NCI-H774 (cell line): ENCODE measurements around the gene UBAC2.

Experiments used
- DNase-seq: peaks from one replicate; lab custom pipeline; 2025; lab: John Stamatoyannopoulos, UW

Gene UBAC2

DNA sequence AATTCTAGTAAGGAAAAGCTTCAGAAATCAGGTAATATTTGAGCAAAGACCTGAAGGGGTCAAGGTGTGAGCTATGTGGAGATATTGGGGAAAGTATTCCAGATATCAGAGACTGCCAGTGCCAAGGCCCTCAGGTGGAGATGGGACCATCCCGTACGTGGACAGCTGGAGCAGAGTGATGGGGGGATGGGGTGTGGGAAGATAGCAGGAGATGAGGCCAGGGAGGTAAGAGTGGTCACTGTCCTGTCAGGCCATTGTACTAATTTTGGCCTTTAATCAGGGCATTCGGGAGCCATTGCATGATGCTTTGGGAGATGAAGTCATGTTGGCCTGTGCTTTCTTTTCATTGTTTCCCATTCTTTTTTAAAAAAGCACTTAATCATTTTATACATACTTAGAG lies 70.6 kb downstream of the UBAC2 start:
- DNase-seq: no peak

GRCh38 chr13:99272481-99272880 lies 71.8 kb downstream of the UBAC2 start:
- DNase-seq: no peak

- no peak for DNase-seq
Measured at GRCh38 chr13:99273128-99273527, 72.5 kb downstream of the UBAC2 start.

GRCh38 chr13:99275093-99275469 lies 74.4 kb downstream of the UBAC2 start:
- no peak for DNase-seq

GRCh38 chr13:99276706-99277105 lies 76.1 kb downstream of the UBAC2 start:
- no peak for DNase-seq

DNA sequence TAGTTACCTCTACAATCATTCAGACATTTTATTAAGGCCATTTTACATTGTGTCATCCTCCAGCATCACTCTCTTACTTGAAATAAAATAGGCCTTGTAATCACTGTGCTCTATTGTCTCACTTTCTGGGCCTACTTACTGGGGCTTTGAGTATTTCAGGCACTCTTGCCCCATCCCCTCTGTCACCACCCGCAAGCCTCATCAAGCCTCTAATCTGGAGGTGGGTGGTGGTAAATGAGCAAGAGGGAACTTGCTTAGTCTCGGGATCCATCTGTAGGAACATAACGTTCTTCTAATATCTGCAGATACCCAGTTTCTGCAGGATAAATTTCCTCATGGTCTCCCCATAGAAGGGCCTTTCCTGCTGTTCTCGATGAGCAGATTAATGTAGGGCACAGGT lies 77.0 kb downstream of the UBAC2 start:
- DNase-seq: no peak

DNA sequence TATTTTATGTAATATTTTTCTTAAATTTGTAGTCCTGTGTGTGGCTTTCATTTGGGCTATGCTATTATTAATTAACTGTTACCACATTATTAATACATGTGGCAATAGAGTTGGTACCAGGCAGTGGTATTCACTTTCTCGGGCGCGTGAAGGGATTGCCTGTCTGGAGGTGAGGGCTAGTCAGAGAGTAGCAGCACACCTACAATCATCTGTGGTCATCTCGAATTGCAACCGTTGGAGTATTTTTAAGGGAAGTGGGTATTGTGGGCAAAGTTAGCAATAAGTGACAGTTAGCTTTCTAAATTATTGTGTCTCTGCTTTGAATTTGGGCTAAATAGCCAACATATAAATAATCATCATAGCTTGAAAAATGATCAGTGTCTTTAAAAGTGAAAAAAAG lies 77.5 kb downstream of the UBAC2 start:
- no peak for DNase-seq

DNA sequence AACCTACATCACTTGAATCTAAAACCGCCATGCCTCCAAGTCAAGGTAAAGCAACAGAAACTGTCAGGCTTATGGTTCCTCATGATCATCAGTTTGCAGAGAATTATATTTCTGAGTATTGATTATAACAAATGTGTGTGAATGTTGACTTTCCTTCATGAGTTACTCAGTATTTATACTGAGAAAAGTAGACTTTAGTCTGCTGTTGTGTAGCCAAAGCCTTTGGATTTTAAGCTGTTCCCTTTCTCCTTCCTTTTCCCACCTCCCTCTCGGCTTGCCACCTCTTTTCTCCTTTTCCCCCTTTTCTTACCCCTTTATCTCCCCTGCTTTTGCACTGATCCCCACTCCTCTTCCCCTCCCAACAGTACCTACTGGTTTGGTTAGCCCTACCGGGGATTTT lies 78.2 kb downstream of the UBAC2 start:
- no peak for DNase-seq

GRCh38 chr13:99279637-99280036 lies 79.0 kb downstream of the UBAC2 start:
- no peak for DNase-seq

DNA sequence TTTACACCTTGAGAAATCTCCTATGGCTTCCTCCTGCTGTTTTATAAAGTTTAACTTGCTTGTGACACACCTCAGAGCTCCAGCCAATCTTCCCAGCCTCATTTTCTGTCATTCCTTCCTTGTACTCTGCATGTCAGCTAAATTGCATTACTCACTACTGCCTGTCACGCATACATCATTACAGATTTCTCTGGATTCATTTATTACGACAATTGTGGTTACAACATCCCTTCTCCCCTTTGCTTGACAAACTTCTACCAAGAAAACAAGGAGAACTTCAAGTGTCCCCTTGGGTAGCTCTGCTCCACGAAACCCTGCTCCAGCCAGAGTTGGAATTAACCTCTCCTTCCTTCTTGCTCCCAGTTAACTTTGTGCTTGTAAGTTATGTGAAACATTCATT lies 79.5 kb downstream of the UBAC2 start:
- no peak for DNase-seq

DNA sequence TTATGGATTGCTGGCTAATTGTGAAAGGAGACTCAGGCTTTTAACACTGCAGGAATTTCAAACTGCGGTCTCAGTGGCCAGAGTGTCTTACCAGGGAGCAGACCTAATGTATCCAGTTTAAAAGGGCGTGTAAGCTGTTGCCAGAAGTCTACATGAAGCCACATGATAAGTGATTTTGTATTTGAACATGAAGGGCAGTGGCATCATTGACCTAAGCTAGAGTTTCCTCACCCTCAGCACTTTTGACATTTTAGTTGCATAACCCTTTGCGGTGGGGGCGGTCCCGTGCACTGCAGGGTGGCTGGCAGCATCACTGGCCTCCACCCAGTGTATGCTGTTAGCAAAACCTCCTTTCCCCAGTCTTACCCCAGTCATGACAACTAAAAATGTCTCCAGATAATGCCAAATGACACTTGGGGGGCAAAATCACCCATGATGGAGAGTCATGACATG lies 81.2 kb downstream of the UBAC2 start:
- no peak for DNase-seq

DNA sequence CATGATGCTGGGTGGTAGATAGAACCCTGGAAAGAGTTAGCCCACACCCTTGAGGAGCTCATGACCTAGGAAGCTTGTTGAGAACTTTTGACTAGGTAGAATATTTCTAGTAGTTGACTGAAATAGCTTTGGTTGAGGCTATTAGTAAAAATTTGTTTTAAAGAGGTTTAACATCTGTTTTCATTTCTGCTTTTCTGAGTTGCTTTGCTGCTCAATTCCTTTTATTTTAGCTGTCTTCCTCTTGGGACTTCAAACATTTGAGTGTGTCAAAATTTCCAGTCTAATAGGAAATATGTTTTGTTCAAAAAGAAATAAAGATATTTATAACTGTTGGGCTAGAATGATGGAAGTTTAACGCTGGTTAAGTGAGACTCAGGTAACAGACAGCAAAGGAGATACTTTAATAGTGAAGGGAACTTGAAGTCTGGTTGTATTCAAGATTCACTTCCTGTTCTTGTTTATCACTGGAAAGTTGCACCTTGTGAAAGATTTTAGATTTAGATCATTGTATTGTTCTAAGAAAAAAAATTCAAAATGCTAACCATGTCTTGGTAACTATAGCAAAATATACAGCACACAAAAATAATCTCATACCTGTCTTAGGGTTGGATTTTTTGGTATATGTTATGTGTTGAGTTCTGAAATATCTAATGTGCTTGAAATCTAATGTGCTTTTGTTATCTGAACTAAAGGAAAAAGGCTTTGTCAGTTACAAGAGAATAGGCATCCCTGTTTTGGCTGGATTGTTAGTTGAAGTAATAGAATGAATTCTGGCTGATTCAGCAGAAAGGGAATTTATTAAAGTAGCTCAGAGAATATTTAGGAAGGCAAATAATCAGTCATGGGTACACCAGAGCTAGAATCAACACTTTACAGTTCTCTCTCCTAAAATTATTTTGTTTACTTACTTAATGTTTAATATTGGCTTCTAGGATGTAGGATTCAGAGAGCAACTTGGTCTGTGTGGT lies 81.9 kb downstream of the UBAC2 start:
- no peak for DNase-seq

DNA sequence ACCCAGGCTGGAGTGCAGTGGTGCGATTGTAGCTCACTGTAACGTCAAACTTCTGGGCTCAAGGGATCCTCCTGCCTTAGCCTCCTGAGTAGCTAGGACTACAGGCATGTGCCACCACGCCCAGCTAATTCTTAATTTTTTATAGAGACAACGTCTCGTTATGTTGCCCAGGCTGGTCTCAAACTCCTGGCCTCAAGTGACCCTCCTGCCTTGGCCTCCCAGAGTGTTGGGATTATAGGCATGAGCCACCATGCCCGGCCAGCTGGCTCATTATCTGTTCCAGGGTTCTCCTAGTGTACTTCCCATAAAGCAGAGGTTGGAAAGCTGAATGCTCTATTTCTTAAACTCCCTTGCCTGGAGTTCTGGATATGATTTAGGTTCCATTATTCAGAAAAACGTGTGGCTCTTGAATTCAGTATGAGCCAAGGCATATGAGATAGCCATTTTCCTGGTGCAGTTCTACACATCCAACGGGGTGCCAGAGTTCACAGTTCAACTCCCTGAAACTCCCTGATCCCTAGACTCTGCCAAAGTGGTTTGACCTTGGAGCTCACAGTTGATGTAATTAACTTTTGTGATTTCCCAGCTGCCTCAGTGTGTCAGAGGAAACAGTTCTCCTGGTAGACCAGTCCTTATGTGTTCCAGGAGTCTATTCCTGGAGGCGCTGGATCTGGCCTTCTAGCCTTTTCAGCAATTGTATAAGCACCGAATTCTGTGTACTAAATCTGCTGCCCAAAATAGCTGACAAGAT lies 85.0 kb downstream of the UBAC2 start:
- DNase-seq: no peak

DNA sequence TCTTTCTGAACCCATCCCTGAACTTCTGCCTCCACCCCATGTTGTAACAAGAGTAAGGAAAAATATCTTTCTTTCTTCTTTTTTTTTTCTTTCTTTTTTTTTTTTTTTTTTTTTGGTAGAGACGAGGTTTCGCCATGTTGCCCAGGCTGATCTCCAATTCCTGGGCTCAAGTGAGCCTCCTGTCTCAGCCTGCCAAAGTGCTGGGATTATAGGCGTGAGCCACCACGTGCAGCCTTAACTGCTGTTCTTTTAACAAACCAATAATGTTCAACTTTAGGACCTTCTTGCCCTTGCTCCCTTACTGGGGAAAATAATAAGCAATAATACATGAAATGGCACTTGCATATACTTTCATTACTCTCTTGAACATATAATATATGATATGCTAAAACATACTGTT lies 86.9 kb downstream of the UBAC2 start:
- no peak for DNase-seq

DNA sequence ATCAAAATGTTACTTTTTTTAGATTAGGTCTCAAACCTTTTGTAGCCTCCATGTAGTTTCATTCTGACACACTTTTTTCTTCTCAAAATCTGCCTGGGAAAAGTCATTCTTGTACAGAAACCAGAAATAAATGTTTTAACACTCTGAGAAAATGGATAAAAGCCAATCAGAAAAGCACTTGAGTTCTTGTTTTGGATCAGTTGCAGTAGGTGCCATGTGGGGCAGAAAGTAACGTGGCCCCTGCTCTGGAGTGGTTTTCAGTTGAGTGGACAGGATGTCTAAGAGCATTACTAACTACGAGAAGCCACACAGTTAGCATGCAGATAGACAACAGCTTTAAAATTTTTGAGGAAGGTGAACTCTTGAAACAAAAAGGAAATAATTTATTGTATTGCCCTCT lies 87.4 kb downstream of the UBAC2 start:
- DNase-seq: no peak

GRCh38 chr13:99289271-99289670 lies 88.6 kb downstream of the UBAC2 start:
- DNase-seq: no peak

DNA sequence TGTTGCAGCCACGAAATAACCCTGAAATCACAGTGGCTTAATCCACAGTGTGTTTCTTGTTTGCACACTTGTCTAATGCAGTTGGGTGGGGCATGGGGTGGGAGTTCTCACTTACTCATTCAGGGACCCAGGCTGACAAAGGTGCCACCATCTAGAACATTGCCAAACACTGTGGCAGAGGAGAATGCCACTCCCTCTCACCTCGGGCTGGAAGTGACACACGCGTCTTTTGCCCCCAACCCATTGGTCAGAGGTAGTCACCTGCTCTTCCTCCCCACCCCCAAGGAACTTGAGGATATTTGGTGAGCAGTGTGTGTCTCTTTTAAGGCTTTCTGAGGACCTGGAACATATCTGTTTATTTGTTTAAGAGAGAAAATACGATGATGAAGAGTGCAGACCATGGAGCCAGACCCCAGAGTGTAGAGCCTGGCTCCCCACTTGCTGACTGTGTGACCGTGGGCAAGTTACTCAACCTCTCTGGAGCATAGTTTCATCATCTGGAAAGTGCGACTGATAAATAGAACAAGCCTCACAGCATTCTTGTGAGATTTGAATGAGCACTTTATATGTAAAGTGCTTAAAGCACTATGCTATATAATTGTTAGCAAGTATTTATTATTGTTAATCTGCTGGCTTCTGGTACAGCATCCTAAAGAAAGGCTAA lies 89.2 kb downstream of the UBAC2 start:
- DNase-seq: no peak

- no peak for DNase-seq
Measured at GRCh38 chr13:99290894-99291293, 90.2 kb downstream of the UBAC2 start.

DNA sequence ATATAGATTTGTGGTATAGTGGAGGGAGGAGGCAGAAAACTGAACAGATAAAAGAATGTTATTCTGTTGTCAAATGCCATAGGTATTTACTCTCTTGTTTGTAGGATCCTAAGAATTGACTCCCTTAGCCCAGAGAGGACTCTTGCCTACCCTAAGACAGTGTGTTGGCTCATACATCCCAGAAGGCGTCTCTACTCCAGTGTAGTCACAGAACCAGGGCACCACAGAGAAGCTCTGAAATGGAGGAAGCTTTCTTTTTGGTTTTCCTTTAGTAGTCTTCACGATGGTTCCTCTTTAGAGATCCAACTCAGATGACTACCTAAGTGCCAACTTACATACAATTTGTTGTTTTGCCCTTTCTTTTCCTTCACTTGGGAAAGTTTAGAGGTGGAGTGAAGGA lies 92.5 kb downstream of the UBAC2 start:
- no peak for DNase-seq

DNA sequence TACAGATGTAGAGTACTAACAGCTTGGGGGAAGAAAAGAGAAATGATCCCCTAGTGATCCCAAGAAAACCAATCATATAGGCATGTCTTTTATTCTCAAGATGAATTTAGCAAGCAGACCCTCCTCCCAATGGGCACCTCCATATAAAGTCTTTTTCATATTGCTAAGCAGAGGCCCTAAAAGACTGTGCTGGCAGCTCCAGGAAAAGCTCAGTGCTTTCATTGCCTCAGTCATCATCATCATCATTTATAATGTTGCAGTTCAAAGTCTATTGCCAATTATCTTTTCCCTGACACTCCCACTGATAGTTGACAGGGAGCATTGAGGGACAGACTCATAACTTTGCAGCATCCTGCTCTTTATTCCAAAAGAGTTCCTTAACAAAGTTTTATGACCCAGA lies 93.5 kb downstream of the UBAC2 start:
- no peak for DNase-seq

DNA sequence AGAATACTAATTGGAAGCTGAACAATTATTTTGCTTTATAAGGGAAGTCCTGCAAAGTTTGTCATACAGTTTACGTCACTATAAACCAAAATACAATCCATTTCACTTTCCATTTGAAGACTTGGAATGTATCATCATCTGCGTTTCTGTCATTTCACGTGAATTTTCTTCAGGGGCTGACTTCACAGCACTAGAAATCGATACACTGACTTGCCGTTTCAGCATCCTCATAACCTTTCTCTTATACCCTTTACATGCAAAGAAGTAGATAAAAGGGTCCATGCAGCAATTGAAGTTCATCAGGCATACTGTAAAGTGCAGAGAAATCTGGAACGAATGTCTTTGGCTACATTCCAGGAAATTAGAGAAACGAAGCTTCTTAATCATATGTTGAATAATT lies 94.3 kb downstream of the UBAC2 start:
- no peak for DNase-seq

- DNase-seq: no peak
Measured at GRCh38 chr13:99295488-99296252, 95.0 kb downstream of the UBAC2 start.
